Panc1 (cell line): Measurements from ENCODE around the gene FHL1. TPM values are rescaled to one million over a fixed set of nuclear protein-coding genes. Genes with fewer than 3 reads are reported as not detected.
A peak's percentile ranks its signal among the peaks of the same experiment; 100 is the strongest.

Experiments used
- ATAC-seq: fragments of 200-7000 bp; cut with Tn5 transposase; 2 replicates; pipeline ENCODE4 v1.9.1; 2020; ENCODE audit warnings: mild to moderate bottlenecking, moderate library complexity
- BruUV-seq: library from RNA; stranded (reverse); fragments of 400-500 nt; replicated peaks from 2 replicates; lab custom pipeline; 2021; lab: Mats Ljungman, UMichigan
- CTCF ChIA-PET: fragments of 300-600 bp; sonication (Branson Sonifier 250); formaldehyde crosslinking; loops from one replicate; lab custom pipeline; 2022; ENCODE audit warnings: antibody characterized with exemption; lab: Charles Lee
- POLR2A ChIA-PET: fragments of 300-600 bp; sonication (Branson Sonifier 250); formaldehyde crosslinking; loops from one replicate; lab custom pipeline; 2022; ENCODE audit warnings: antibody characterized with exemption; lab: Charles Lee
- DNase-seq: peaks from one replicate; pipeline ENCODE4 v3.0.0-alpha.2; 2010; ENCODE audit warnings: low read depth, low spot score
- H3K27ac ChIP-seq: 2 replicates; pipeline ENCODE4 v1.5.1; 2011; ENCODE audit warnings: mild to moderate bottlenecking, low read length, inconsistent platforms
- H3K27me3 ChIP-seq: fragments of 200-500 bp; sonication (Bioruptor generic); 2 replicates; pipeline ENCODE4 v1.6.0; 2014; ENCODE audit warnings: low read length, inconsistent platforms; ENCODE audit not compliant: control insufficient read depth, insufficient read depth
- H3K36me3 ChIP-seq: fragments of 200-500 bp; sonication (Bioruptor generic); 2 replicates; pipeline ENCODE4 v1.5.1; 2014; ENCODE audit warnings: inconsistent platforms, mild to moderate bottlenecking, low read length, moderate library complexity; ENCODE audit not compliant: control insufficient read depth, insufficient read depth
- H3K4me1 ChIP-seq: 2 replicates; pipeline ENCODE4 v1.5.1; 2011; ENCODE audit warnings: inconsistent platforms, mild to moderate bottlenecking, low read length, moderate library complexity; ENCODE audit not compliant: control insufficient read depth, insufficient read depth
- H3K4me3 ChIP-seq, 2 experiments: 2 replicates each; pipeline ENCODE4 v1.5.1; 2011 to 2012; ENCODE audit warnings: low read depth in 2 of 2, low read length in 2 of 2, mild to moderate bottlenecking in 2 of 2, inconsistent platforms in 1 of 2, moderate library complexity in 1 of 2
- H3K9me3 ChIP-seq: fragments of 200-500 bp; sonication (Bioruptor generic); 2 replicates; pipeline ENCODE4 v1.5.1; 2014; ENCODE audit warnings: low read depth, mild to moderate bottlenecking, inconsistent platforms, low read length, moderate library complexity; ENCODE audit not compliant: control insufficient read depth, insufficient read depth
- POLR2AphosphoS5 ChIP-seq: IDR thresholded peaks from 2 replicates; pipeline ENCODE4 v1.6.1; 2012; ENCODE audit warnings: mild to moderate bottlenecking, low read depth, low read length, moderate library complexity
- SIN3A ChIP-seq: IDR thresholded peaks from 2 replicates; pipeline ENCODE4 v1.6.1; 2012; ENCODE audit warnings: low read depth, mild to moderate bottlenecking, low read length, moderate library complexity, borderline replicate concordance; ENCODE audit not compliant: insufficient read depth
- TCF7L2 ChIP-seq: IDR thresholded peaks from 2 replicates; pipeline ENCODE4 v1.6.1; 2011; ENCODE audit warnings: mild to moderate bottlenecking, low read depth, low read length, inconsistent platforms
- in situ Hi-C: cut with HindIII; loops from 2 replicates; pipeline ENCODE4 v1.10.0; 2016; ENCODE audit warnings: low sequenced_read_pairs, low pct_unique_long_range_greater_than_20kb
- intact Hi-C: fragments of 100-400 bp; cut with micrococcal nuclease; formaldehyde crosslinking; loops from one replicate; pipeline ENCODE4 v1.10.0; 2022; ENCODE audit not compliant: unreplicated experiment
- total RNA-seq: library from RNA; stranded (reverse); gene quantifications from one replicate; pipeline ENCODE4 v1.2.1, GENCODE V29; 2021; ENCODE audit not compliant: unreplicated experiment
- TF ChIP-seq, protein P1 (sequence below), 2 experiments: IDR thresholded peaks; 2 replicates each; pipeline ENCODE4 v1.6.1; 2011 to 2012; ENCODE audit warnings: low read depth in 2 of 2, control low read depth in 1 of 2, low read length in 1 of 2, mild to moderate bottlenecking in 1 of 2, moderate library complexity in 1 of 2; ENCODE audit not compliant: insufficient read depth in 1 of 2
- TF ChIP-seq, protein P2 (sequence below): fragments of 450-650 bp; IDR thresholded peaks from 2 replicates; pipeline ENCODE4 v1.5.1; 2017; ENCODE audit warnings: mild to moderate bottlenecking

Gene FHL1
- total RNA-seq, 1 experiment from 2014 or later: 67.9 TPM

DNA sequence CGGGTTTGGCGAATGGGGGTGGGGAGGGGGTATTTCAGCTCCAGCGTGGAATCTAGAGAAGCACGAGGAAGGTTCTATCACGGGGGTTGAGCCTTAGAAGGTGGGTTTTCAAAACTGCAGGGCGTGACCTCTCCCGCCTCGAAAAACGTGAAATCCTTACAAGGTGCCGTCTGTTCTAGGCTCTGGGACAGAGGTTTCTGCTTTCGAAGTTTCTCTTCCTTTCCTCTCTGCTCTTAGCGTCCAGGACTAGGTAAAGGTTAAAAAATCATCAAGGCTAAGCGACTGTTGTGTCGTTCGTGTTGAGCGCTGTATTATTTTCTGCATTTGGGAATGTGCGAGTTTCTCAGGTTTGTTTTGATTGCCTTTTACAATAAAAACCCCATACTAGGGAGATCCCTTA is 1.1 kb downstream of the FHL1 start:
- intact Hi-C loops: no loop called here
- Histone ChIP-seq H3K4me1 (peaks cover 4% of the 10 kb centered on the region; the same call in 1 of the 2 replicates), H3K27ac (no peak overlapping the region), H3K27me3 (peaks cover 14% of the 10 kb centered on the region), H3K9me3 (no peaks in the 10 kb centered on the region), H3K4me3 (peak overlapping the region; percentile 43 to 53), H3K36me3 (no peaks in the 10 kb centered on the region)
- CTCF ChIA-PET: no interaction called here
- TF ChIP-seq, protein P1, sequence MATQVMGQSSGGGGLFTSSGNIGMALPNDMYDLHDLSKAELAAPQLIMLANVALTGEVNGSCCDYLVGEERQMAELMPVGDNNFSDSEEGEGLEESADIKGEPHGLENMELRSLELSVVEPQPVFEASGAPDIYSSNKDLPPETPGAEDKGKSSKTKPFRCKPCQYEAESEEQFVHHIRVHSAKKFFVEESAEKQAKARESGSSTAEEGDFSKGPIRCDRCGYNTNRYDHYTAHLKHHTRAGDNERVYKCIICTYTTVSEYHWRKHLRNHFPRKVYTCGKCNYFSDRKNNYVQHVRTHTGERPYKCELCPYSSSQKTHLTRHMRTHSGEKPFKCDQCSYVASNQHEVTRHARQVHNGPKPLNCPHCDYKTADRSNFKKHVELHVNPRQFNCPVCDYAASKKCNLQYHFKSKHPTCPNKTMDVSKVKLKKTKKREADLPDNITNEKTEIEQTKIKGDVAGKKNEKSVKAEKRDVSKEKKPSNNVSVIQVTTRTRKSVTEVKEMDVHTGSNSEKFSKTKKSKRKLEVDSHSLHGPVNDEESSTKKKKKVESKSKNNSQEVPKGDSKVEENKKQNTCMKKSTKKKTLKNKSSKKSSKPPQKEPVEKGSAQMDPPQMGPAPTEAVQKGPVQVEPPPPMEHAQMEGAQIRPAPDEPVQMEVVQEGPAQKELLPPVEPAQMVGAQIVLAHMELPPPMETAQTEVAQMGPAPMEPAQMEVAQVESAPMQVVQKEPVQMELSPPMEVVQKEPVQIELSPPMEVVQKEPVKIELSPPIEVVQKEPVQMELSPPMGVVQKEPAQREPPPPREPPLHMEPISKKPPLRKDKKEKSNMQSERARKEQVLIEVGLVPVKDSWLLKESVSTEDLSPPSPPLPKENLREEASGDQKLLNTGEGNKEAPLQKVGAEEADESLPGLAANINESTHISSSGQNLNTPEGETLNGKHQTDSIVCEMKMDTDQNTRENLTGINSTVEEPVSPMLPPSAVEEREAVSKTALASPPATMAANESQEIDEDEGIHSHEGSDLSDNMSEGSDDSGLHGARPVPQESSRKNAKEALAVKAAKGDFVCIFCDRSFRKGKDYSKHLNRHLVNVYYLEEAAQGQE (IDR thresholded peaks at IDR 0.05; ENCODE audit: insufficient read depth in 1 of 2, low read depth in 2 of 2, low read length in 1 of 2): no peak
- TF ChIP-seq POLR2AphosphoS5: no peak
- no peak for TF ChIP-seq SIN3A
- TF ChIP-seq, protein P2, sequence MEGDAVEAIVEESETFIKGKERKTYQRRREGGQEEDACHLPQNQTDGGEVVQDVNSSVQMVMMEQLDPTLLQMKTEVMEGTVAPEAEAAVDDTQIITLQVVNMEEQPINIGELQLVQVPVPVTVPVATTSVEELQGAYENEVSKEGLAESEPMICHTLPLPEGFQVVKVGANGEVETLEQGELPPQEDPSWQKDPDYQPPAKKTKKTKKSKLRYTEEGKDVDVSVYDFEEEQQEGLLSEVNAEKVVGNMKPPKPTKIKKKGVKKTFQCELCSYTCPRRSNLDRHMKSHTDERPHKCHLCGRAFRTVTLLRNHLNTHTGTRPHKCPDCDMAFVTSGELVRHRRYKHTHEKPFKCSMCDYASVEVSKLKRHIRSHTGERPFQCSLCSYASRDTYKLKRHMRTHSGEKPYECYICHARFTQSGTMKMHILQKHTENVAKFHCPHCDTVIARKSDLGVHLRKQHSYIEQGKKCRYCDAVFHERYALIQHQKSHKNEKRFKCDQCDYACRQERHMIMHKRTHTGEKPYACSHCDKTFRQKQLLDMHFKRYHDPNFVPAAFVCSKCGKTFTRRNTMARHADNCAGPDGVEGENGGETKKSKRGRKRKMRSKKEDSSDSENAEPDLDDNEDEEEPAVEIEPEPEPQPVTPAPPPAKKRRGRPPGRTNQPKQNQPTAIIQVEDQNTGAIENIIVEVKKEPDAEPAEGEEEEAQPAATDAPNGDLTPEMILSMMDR: no peak
- no peak for TF ChIP-seq TCF7L2
- no TSS peak for BruUV-seq
- ATAC-seq (no peak), DNase-seq (no peak)
- in situ Hi-C loops: no loop called here
- POLR2A ChIA-PET: no interaction called here

DNA sequence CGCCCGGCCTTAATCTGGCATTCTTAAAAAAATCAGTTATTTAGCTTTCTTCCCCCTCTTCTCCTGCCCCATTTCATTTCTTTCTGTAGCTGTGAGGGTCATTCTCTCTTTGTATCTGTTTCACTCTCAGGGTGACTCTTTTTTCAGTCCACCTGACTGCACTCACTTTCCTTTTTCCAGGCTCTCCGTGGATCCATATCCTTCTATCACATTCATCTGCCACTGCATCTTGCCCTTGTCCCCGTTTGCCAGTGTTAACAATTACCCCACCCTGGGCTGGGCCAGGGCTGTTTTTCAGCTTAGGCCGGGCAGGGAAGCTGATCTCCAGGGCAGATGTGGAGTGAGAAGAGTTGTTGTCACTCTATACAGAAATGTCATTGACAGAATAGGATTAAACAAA is 7.7 kb downstream of the FHL1 start:
- POLR2A ChIA-PET: no interaction called here
- no TSS peak for BruUV-seq
- no peak for ATAC-seq

More for the DNA sequence above, 7.7 kb downstream of the FHL1 start:
- no peak for DNase-seq
- H3K36me3 ChIP-seq: no peaks in the 10 kb centered on the region
- peaks cover 4% of the 10 kb centered on the region; the same call in 1 of the 2 replicates for H3K4me1 ChIP-seq
- TF ChIP-seq, protein P2: no peak
- TF ChIP-seq SIN3A: no peak
- TF ChIP-seq TCF7L2: no peak
- TF ChIP-seq, protein P1 (IDR thresholded peaks at IDR 0.05; ENCODE audit: insufficient read depth in 1 of 2, low read depth in 2 of 2, low read length in 1 of 2): no peak
- TF ChIP-seq POLR2AphosphoS5: no peak
- in situ Hi-C loops (no loop called here), intact Hi-C loops (loop anchor here (10.0 kb wide), 1 partner anchor 60 kb away; no protein-coding TSS in a partner anchor)
- CTCF ChIA-PET: no interaction called here
- H3K27ac ChIP-seq: no peak overlapping the region
- H3K9me3 ChIP-seq: no peaks in the 10 kb centered on the region
- no peaks in the 10 kb centered on the region; the same call in 1 of the 2 replicates for H3K27me3 ChIP-seq
- no peak overlapping the region for H3K4me3 ChIP-seq
